ENCODE data around the gene FH.

Gene FH

DNA sequence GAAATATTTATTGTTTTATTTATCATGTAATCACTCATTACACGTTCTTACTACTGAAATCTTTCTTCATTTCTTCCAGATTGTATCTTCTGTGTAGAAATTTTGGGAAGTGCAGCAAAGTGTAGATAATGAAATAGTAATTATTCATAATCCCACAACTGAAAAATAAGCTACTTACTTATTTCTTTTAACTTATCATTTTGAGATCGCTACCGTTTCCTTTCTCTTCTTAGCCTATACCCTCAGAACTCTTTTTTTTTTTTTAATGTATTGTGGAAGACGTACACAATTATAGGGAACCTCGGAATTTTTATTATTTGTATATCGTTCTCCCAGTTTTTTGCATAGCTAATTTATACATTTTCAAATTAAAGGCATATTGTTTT is 518 bp upstream of the FH start:
- DNase-seq, result no peak

DNA sequence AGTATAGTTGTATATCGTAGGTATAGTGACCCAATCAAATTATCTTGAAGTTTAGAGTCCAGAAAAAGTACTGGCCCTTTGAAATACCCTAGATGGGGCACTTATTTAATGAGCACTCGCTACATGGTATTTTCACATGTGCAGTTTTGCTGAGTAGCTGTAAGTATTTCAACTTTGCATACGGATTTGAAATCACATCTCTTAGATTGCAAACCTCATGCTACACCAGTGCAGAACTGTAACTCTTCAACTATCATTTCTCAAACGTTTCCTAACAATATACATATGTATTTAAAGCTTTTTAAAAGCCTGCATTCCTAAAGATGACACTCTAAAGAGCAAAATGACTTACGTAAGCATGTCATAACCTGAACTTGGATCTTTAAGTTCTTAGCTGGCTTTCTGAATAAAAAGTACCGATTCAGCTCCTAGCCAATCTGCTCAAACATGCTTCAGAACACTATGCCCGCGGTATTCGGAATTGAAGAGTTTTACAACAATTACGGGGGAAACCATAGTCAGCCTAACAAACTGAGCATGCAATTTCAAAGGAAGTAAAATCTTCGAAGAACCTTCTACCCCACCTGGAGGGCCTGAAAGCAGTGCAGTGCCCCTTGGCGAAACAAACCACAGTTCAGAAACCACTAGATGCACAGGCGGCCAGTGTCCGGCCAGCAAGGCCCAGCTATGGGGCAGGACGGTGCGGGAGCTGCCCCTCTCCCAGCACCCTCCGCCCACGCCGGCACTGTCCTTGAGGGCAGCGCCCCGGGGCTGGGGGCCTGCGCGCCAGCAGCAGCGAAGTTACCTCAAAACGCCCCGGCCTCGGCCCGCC is 863 bp downstream of the FH start:
- DNase-seq, result peak in 1 of 2 experiments; percentile 24

GRCh38 chr1:241513378-241513777 is 6.2 kb downstream of the FH start:
- DNase-seq, result peak; percentile 59 to 84

DNA sequence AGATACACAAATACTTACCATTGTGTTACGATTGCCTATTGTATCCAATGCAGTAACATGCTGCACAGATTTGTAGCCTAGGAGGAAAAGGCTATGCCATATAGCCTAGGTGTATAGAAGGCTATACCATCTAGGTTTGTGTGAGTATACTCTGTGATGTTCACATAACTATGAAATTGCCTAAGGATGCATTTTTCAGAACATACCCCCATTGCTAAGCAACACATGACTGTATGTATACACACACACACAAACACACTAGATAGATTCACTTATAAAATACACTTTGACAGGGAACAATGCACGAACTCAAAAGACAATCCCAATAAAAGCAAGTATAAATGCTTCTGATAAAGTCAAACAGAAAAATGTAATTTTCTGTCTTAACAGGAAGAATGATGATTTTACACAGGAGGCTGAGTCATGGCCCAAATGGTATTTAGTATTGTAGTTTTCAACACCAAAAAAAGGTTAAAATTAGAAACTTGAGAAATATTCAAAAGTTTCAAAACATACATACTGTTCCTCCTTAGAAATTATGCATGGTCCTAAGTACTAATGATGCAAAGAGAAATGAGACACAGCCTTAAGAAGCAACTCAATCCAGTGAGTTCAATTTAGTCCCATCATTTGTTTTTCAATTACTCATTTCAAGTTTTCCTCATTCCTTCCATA is 12.2 kb downstream of the FH start:
- no peak for DNase-seq

DNA sequence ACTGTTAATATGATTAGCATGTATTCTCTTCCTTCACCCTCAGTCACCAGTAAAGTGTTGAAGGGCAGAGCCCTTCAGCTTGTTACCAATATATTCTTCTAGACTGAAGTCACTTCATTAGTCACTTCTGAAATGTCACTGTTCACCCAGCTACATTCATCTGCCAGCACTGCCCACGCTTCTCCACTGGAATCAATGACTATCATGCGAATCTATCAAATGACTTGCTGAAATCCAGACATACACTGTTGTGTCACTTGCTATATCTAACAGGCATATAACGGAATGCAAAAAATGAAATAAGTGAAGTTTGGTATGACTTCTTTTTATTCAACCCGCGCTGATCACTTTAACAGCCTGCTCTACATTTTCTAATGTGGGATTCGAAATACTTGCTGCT is 16.1 kb downstream of the FH start:
- DNase-seq, result no peak

- DNase-seq, result peak; percentile 5 to 31
Observed at GRCh38 chr1:241499910-241500309, 19.6 kb downstream of the FH start.

DNA sequence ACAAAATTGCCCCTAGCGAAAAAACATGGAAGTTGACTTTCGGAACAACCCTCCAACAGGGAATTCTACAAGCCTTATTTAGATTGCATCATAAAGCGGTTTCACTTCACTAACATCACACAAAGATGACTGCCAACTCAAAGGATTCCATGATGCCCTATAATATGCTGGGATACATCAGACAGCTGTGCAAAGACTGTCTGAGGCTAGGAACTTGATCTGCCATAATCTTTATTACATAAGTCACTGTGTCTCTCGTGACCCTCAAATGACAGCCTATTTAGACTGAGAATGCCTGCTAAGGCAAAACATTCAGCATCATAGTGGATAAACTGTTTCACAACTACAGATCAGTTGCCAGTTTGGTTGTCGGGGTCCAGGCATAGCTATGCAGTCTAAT is 23.8 kb downstream of the FH start:
- DNase-seq, result no peak

DNA sequence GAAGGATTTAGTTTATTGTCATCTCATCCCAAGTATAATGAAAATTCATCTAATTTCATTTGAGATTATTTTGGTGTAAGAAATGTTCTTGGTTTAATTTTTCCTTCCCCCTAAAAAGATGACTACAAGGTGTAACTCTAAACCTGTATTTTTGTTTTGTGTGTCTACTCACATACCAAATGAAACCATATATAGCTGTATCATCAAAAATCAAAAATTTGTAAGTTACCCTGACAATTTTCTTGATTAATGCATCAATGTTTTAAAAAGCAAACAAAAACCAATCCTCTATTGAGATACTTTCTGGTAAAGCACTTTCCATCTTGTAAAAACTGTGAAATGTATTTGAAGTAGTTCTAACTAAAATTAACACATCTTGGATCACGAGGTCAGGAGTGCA is 30.8 kb downstream of the FH start:
- no peak for DNase-seq

DNA sequence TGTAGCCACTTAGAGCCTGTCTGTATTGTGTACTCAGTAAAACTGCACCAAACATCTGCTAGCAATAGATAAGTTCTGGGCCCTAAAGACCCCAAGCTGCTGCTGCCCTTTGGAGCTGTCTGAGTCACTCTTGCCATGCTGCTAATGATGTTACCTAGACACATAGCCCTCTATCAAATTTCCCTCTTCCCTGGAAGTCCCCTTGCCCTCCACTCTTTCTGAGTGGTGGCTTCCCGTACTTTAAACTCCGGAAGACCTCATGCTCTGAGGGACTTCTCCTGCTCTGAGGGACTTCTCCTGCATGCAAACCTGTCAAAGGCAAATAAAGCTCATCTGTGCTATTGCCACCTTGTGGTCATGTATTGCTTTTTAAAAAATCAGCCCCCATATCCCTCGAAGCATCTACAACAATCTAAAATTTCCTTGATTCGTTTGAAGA is 34.0 kb downstream of the FH start:
- DNase-seq, result peak; percentile 22 to 55

GRCh38 chr1:241485145-241485544 is 34.4 kb downstream of the FH start:
- DNase-seq, result no peak

DNA sequence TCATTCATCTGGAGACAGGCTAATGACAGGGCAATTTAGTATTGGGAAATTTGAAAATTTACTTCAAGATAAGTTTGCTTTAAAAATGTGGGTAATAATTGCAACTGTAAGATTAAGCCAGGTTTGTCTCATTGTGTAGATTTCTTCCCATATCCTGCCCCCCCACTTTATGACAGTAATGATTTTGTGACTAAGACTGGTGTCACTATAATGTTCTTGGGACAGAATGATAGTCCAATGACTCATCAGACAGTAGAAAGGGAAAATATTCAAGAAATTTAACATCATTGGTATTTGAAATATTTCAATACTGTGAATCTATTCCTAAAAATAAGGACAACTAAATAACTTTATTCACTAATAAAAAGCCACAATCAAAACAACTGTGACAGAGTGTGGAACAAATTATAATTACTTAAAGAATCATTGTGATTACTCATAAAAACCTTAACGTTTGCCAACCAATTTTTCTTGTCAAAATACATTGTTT is 36.7 kb downstream of the FH start:
- DNase-seq, result no peak

DNA sequence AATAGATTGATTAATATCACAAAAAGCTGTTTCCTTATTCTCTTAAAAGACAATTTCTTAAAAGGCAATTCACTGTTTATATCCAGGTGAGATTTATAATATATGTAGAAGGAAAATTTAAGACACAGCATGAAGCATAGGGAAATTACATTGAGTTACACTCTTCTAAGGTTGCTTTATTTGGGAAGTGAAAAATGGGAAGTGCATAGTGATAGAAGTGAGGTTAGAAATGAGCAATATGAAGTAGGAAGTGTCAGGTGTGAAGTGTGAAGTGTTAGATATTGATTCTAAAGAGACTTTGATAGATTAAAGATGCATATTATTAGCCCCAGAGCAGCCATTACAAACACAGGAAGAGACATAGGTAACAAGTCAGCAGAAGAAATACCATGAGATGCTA is 40.3 kb downstream of the FH start:
- DNase-seq, result no peak

DNA sequence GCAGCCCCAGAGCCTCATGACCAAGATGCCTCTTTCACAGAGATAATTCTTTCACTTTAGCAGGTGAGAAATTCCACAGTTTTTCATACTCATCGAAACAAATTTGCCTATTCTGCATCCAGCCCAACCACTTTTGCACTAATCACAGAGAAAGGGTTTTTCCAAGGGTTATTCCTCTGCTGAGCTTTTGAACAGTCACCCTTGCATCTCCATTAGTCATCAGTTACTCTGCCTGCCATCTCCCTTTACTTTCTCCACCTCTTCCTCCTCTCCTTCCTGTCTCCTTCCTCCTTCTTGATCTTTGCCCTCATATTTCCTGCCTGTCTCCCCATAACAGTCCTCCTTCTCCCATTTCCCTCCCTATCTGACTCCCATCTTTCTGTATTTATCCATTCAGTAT is 43.9 kb downstream of the FH start:
- DNase-seq, result no peak

DNA sequence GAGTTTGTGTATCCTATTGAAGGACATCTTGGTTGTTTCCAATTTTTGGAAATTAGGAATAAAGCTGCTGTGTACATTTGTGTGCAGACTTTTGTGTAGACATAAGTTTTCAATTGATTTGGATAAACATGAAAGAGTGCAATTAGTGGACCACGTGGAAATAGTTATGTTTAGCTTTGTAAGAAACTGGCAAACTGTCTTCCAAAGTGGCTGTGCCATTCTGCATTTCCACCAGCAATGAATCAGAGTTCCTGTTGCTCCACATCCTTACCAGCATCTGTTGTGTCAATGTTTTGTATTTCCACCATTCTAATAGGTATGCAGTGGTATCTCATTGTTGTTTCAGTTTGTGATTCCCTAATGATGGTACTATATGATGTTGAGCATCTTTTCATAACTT is 46.5 kb downstream of the FH start:
- no peak for DNase-seq

- DNase-seq, result peak; percentile 22 to 65
Observed at GRCh38 chr1:241470908-241471590, 48.5 kb downstream of the FH start.

DNA sequence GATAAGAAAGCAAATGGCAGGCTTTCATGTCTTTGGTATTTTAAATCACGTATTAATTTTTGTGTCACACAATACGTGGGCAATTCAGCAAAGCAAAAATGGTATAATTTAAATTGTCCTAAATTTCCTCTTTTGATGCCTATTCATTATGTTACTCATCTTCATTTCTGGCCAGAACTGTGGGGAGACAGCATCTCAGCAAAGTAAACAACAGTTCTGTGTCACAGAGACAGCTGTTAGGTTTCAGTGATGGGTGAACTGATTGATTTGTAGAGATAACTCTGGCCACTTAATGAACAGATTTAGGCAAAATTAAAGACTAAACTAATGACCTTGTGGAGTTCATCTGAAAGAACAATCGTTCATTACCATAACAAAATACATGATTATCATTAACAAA is 49.2 kb downstream of the FH start:
- DNase-seq, result no peak

GRCh38 chr1:241465673-241466072 is 53.9 kb downstream of the FH start:
- DNase-seq, result no peak

DNA sequence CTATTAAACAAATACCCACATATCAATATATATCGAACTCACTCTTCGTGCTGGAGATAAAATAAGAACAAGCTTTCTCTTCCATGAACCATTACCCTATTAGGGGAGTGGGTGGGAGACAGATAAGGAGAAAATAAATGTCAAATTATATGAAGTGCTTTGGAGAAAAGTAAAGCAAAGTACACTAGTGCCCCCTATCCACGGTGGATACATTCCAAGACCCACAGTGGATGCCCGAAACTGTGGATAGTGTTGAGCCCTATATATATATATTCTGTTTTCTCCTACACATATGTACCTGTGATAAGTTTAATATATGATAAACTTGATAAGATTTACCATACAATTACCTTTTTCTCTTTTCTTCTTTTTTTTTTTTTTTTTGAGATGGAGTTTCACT is 54.6 kb downstream of the FH start:
- DNase-seq, result peak in 1 of 2 experiments; percentile 13

DNA sequence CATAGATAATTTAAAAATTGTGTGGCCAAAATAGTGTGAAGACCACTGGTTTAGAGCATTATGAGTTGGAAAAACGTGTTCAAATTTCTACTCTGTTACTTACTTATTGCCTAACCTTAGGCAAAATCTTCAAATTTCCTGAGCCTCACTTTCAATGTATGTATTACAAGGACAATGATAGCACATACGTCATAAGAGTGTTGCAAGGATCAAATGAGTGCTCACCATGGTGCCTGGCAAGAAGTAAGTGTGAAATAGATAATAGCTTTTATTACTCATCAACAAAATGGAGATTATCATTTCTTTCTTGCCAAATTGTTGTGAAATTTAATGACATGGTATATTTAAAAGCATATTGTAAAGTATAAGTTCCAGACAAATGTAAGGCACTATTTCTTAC is 57.2 kb downstream of the FH start:
- DNase-seq, result no peak

DNA sequence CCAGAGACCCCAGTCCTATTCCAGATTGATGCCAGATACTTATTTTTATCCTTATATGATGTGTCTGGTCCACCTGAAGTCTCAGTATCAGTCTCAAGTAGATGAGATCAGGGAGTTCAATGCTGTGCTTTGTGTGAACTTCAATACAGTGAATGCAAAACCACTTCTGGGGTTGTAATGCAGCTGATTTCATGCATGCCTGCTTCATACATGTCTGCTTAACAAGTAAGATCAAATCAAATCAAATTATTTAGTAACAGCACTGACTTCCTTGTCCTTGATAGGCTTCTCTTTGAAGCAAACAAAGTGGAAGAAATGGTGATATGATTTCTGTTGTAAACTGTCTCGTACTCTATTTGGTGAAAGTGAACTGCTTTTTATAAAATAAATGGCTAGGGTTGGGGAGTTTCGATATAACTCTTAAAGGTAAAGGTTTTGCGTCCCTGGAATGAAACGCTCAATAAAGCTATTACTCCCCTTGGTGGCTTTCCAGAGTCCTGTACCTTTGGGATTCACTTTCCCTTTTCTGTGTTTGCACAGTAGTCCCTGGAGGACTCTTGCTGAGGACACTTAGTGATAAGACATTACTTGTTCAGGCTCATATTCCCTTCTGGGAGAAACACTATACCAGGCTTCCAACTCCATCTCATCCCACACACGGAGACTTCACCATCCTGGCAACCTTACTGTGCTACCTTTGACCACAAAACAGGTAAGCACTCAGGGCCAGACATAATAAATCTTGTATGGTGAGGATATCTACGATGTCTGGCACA is 59.3 kb downstream of the FH start:
- no peak for DNase-seq

DNA sequence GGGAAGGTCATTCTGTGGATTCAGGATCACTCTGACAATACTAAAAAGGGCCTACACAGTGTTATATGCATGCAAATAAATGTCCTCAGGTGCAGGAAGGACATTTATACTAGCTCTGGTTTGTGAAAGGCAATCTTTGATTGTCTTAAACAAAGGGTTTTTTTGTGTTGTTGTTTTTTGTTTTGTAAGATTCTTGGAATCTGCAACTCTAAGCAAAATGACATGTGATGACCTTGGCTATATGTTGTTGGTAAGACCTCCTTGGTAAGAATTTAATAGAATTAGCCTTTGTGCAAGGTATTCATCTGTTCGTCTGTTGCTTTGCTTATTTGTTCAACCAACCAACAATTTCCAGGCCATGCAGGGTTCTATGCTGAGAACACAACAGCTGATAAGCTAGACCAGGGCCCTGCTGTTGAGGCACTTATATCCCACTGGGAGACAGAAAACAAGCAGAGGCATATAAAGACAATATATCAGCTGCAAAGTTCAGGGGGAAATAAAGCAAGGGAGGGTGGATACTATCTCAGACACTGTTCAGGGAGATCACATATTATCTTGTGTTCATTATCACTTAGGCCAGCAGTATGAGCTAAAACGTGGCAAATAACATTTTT is 60.3 kb downstream of the FH start:
- DNase-seq, result no peak

DNA sequence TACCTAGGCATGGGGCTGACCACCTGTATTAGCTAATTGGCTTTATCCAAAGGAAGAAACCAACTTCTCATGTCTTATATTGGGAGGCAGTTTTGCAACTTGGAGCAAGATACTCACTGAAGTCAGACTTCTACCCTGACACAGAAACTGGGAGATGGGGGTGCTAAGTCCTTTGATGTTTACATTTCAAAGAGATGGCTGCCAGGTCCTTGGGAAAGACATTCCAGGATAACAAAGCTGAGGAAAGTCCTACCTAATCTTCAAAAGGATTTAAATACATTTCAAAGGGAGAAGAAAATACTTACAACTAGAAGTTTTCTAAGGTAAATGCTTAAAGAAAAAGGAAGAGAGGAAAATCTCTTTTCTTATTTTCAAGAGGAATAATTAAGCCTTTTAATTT is 62.1 kb downstream of the FH start:
- DNase-seq, result no peak

DNA sequence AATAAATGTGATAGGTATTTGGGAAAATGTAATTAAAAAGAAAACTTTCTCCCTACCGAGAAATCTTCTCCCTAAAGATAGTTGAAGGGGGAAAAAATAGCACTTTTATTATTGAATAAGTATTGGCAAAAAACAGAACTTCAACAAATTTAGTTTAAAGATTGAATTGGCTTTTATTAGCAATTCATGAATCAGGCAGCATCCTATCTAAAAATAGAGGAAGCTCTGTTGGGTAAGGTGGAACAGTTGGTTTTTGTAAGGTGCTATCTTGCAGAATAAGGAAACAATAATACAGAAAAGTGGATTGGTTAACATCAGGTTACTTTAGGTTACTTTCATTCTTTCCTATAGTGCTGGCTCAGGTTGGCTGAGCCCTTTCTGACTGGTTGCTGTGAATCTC is 62.8 kb downstream of the FH start:
- DNase-seq, result no peak

Data from NCI-H524 (cell line).